Measurements from ENCODE around the gene KCND3. TPM values are rescaled to one million over a fixed set of nuclear protein-coding genes. Genes with fewer than 3 reads are reported as not detected.

The KCND3 gene
- total RNA-seq, 1 experiment from 2014 or later: 0.10 TPM

DNA sequence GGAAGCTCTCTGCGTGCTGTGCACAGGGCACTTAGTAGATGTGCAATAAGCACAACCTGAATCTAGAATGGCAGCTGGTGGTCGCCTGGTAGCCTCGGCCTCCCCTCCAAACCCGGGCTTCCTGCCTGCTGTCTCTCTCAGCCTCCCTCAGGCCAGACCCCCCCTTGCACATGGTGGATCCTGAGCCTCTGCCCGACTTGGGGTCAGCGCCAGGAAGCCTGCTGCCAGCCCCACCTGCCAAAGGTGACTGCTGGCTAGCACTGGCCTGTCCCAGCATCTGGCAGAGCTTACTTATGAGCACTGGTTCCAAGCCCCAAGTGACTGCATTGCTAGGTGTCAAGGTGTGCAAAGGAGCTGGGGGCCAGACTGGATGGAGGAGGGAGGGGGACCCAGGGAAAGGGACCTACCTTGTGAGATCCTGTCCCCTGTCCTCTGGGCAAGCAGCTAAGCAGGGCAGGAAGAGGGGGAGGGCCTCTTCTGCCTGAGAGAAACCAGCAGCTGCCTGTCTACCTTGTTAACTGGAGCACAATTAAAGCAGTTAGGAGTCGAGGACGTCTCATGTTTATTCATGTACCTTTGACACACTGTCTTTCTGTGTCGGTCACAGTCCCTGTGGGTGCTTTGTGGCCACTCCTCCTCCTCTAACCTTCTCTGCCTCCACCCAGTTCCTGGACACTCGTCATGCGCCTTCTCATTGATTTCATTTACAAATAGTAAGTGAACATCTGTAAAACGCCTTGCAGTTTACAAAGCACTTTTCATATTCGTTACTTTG is 132.9 kb downstream of the KCND3 start:
- Histone ChIP-seq H3K27me3 (no peaks in the 10 kb centered on the region), H3K36me3 (no peaks in the 10 kb centered on the region), H3K4me3 (no peak overlapping the region), H3K9me3 (no peaks in the 10 kb centered on the region)
- no peak for DNase-seq

DNA sequence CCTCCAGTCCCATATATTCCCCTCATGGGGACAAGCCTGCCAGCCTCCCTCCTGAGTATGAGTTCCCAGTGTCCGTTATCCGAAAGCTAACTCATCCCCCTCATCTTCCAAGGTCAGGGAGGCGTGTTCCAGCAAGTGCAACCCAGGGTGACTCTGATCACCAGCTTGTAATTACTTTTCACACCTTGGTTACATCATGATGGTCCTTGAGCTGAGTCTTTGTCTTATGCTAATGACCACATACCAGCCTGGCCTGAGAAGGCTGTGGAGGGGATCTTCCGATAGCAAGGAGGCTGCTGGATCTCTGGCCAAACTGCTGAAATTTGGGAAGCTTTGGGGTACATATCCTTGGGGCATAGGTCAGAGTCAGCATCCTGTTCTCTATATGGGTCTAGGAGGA is 134.2 kb downstream of the KCND3 start:
- Histone ChIP-seq H3K27me3 (no peaks in the 10 kb centered on the region), H3K36me3 (no peaks in the 10 kb centered on the region), H3K4me3 (no peak overlapping the region), H3K9me3 (no peaks in the 10 kb centered on the region)
- no peak for DNase-seq

DNA sequence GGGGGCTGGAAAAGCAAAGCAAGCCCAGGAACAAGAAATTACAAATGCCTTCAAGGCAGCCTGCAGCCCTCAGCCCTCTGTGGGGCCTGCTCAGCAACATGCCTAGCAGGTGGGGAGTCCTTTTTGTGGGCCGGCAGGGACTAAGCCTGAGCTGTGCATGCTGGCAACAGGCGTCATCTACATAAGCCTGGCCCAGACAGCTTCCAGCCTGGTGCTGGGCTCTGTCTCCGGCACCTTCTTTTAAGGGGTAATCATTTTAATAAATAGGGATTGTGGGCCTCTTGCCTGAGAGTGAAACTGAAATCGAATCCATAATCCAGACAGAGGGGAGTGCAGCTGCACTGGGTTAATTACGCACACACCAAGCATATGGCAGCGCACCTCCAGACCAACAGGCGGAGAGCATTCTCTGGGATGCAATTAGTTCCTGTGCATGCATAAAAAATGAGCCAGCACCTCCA is 137.2 kb downstream of the KCND3 start:
- Histone ChIP-seq H3K27me3 (no peaks in the 10 kb centered on the region), H3K9me3 (no peaks in the 10 kb centered on the region), H3K36me3 (no peaks in the 10 kb centered on the region), H3K4me3 (no peak overlapping the region)
- no peak for DNase-seq

DNA sequence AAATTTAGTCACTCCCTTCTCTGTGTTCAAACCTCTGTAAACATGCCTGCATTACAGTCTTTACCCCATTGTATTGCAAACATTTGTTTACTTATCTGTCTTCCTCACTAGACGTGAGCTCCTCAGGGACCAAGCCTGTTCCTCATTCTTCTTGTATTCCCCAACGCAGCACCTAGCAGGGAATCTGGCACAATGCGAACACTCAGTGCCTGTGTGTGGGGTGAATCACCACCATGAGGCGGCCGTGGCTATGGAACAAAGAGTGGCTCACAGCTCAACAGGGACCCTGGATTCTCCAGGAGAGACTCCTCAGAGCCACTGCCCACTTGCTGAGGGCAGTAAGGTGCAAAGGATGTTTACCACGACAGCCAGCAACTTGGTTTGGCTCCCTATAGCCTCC is 137.9 kb downstream of the KCND3 start:
- no peaks in the 10 kb centered on the region for H3K9me3 ChIP-seq
- no peak overlapping the region for H3K4me3 ChIP-seq
- no peaks in the 10 kb centered on the region for H3K27me3 ChIP-seq
- H3K36me3 ChIP-seq: no peaks in the 10 kb centered on the region
- DNase-seq: peak; percentile 45

DNA sequence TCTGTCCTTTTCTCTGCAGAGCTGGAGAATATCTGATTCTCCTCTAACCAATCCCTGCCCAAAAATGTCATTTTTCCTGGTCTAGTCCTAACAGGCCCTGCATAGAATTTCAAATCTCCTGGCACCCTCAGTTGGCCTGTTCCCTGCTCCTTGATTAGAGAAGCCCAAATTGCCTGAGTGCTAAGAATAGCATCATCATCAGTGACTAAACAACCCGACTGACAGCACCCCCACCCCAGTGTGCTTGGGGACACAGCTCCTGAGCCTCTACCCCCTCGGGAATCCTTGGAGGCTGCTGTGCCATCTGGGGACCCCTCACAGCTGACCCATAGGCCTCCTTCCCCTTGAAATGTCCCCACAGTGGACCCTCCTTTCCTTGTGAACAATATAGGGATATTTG is 139.4 kb downstream of the KCND3 start:
- Histone ChIP-seq H3K27me3 (no peaks in the 10 kb centered on the region), H3K36me3 (no peaks in the 10 kb centered on the region), H3K4me3 (no peak overlapping the region), H3K9me3 (no peaks in the 10 kb centered on the region)
- DNase-seq: no peak

DNA sequence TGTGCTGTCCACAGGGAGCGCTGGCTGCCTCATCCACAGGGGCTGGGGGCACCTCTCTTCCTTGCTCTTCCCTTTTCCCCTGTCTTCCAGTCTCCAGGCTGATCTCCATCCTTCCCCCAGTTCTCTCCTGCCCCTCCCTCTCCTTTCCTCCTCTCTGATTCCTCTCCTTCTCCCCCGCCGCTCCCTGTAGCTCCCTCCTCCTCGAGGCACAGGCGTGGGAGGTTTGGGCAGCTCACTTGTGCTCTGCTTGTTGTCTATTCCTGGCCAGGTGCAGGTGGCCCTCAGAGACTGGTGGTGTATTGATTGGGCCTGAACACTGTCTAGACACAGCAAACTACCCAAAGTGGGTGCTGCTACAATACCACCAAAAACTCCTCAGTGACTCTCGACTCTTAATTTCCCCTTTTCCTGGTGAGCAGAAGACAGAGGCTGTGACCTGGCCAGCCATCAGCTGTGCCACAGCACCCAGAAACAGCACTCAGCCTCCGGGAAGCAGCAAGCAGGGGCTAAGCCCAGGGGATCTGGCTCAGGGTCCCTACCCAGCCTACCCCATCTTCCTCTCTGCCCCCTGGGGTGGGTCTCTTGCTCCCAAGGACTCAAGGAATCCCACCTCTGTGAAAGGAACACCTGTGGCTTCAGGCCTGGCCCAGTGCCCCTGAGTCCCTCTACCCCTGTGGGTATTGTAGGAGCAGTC is 140.5 kb downstream of the KCND3 start:
- no peaks in the 10 kb centered on the region for H3K36me3 ChIP-seq
- no peak for DNase-seq
- H3K4me3 ChIP-seq: no peak overlapping the region
- no peaks in the 10 kb centered on the region for H3K27me3 ChIP-seq
- H3K9me3 ChIP-seq: no peaks in the 10 kb centered on the region

DNA sequence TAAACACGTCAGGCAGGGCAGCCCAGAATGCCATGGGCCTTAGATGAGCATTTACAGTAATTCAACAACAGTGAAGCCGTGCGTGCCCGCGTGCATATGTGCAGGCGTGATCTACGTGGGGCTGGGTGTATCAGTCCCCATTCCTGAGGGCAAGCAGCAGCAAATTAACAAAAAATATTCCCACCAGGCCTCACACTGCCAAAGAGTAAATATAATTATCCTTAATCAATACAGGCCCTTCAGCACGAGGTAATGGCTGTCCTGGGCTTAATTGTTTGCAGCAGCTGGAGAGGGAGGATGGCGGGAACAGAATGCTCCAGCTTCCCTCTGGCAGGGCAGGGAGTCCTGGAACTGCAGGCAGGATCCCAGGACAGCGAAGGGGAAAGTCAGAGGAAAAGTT is 142.0 kb downstream of the KCND3 start:
- no peak overlapping the region for H3K4me3 ChIP-seq
- H3K36me3 ChIP-seq: no peaks in the 10 kb centered on the region
- no peak for DNase-seq
- no peaks in the 10 kb centered on the region for H3K9me3 ChIP-seq
- H3K27me3 ChIP-seq: no peaks in the 10 kb centered on the region

DNA sequence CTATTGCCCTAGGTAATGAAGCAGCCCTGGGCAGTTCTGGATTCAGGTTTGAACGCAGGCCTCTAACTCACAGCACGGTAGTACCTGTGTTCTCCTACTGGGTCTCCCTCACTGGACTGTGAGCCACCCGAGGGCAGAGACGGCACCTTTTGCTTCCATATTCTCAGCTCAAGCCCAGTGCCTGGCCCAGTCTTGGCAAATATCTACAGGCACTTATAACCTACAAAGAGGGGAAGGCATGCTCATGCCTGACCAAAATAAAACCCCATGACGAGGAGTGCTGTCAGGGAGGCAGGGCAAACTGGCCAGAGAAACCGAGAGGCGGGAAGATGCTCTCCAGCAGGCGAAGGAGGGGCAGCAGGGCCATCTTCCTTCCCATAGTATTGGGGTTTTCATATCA is 142.6 kb downstream of the KCND3 start:
- no peak for DNase-seq
- Histone ChIP-seq H3K4me3 (no peak overlapping the region), H3K27me3 (no peaks in the 10 kb centered on the region), H3K9me3 (no peaks in the 10 kb centered on the region), H3K36me3 (no peaks in the 10 kb centered on the region)

DNA sequence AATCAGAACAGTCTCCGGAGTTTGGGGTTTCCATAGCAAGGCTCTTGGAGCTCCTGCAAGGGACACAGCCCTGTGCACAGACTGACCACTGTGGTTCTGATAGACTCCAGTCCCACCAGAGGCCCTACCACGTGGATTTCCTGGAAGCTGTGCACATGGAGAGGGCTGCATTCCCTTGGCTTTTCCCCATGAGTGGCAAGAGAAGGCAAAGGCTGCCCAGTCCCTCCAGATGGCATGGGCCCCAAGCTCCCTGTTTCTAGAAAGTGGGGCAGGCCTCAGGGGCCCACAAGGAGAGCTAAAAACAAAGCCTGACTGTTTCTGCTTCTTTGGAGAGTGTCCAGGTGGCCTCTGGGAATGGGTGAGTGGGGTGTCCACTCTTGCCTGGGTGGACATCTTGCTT is 146.3 kb downstream of the KCND3 start:
- H3K36me3 ChIP-seq: no peaks in the 10 kb centered on the region
- no peaks in the 10 kb centered on the region for H3K27me3 ChIP-seq
- no peaks in the 10 kb centered on the region for H3K9me3 ChIP-seq
- no peak overlapping the region for H3K4me3 ChIP-seq
- no peak for DNase-seq

DNA sequence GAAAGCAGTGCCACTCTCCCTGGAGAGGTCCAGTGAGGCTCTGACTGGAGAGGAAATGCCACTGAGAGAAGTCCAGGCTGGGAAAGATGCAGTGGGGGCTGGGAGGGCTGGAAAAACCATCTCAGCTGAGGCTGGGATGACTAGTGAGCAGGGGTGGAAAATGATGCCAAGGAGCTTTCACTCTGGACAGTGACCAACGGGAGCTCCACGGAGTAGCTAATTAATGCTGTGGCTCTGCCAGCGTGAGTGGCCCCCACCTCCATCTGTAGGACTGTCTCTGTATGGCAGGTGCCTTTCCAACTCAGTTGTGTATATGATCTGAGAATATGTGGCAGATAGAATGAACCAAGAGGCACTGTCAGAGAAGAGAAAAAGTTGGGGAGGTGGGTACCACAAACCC is 147.1 kb downstream of the KCND3 start:
- H3K27me3 ChIP-seq: no peaks in the 10 kb centered on the region
- H3K9me3 ChIP-seq: no peaks in the 10 kb centered on the region
- H3K4me3 ChIP-seq: no peak overlapping the region
- no peaks in the 10 kb centered on the region for H3K36me3 ChIP-seq
- no peak for DNase-seq

DNA sequence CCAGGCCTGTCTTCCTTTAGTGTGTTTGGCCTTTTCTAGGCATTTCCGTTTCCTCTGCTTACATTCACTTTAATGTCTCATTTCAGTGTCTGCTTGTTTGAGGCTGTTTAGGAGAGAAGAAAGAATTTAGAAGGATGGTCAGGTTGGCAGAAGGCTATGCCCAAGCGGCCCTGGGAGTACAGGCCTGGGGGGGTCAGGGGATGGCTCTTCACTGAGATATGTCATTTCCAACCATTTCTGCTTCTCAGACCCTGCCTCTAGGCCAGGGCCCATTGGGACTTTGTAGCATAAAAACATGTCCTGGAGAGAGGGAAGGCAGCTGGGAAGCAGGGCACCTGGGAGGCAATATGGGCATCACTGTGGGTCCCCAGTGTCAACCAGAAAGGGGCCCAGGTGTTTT is 147.7 kb downstream of the KCND3 start:
- H3K36me3 ChIP-seq: no peaks in the 10 kb centered on the region
- DNase-seq: no peak
- no peak overlapping the region for H3K4me3 ChIP-seq
- no peaks in the 10 kb centered on the region for H3K27me3 ChIP-seq
- H3K9me3 ChIP-seq: no peaks in the 10 kb centered on the region

DNA sequence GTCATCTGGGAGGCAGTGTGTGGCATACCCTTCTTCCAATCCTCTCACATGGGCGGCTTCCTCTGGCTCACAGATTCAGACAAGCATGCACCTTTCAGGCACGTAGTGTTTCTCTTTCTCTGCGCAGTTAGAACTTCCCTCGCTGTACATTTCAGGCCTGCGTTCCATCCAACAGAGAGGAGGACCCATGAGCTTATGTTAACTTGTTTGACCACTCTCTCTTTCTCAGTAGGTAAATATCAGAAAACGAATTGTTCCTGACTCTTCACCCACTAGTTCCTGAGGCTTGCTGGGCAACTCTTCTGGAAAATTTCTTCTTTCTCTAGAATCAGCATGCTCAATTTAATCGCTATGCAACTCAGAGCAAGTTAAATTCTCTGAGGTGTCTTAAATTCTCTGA is 148.3 kb downstream of the KCND3 start:
- H3K27me3 ChIP-seq: no peaks in the 10 kb centered on the region
- H3K36me3 ChIP-seq: no peaks in the 10 kb centered on the region
- H3K4me3 ChIP-seq: no peak overlapping the region
- H3K9me3 ChIP-seq: no peaks in the 10 kb centered on the region
- no peak for DNase-seq

DNA sequence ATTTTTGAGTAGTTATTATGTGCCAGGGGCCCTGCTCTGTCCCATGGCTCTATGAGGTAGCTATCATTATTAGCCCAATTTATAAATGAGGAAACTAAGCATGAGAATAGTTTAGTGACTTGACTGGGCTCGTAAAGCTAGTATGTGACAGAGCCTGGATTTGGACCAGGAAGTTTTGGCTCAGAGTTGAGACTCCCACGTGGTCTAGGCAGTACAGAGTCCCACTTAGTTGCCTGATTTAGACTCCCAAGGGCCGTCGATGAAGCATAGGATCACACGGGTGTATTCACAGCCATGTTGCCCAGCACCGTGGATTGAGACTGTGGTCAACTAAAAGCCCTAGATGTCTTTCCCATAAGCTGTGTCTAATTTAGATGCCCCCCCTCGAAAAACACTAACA is 152.1 kb downstream of the KCND3 start:
- H3K27me3 ChIP-seq: no peaks in the 10 kb centered on the region
- DNase-seq: no peak
- no peaks in the 10 kb centered on the region for H3K36me3 ChIP-seq
- H3K9me3 ChIP-seq: no peaks in the 10 kb centered on the region
- H3K4me3 ChIP-seq: no peak overlapping the region

DNA sequence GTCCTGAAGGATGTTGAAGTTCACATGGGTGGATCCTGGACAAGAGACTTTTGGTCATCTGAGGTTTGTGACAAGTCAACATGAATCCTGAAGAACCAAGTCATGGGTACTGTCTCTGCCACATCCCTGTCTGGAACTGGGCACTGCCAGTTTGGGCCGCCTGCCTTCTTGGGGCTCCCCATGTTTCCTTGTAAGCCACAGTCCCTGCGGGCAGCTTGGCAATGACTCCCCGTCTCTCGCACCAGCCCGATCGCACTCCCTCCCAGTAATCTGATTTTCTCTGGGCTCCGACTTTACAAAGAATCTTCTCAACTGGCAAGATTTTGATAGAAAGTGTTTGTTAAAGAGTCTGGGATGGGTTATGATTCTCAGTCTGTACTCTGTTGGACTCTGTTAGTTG is 153.4 kb downstream of the KCND3 start:
- no peaks in the 10 kb centered on the region for H3K27me3 ChIP-seq
- no peaks in the 10 kb centered on the region for H3K9me3 ChIP-seq
- no peaks in the 10 kb centered on the region for H3K36me3 ChIP-seq
- H3K4me3 ChIP-seq: no peak overlapping the region
- no peak for DNase-seq

DNA sequence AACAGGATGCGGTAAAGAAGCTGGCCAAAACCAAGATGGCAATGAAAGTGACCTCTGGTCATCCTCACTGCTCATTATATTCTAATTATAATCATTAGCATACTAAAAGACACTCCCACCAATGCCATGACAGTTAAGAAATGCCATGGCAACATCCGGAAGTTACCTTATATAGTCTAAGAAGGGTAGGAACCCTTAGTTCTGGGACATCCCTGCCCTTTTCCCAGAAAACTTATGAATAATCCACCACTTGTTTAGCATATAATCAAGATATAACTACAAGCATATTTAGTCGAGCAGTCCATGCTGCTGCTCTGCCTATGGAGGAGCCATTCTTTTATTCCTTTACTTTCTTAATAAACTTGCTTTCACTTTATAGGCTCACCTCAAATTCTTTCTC is 154.0 kb downstream of the KCND3 start:
- H3K36me3 ChIP-seq: no peaks in the 10 kb centered on the region
- H3K9me3 ChIP-seq: no peaks in the 10 kb centered on the region
- no peaks in the 10 kb centered on the region for H3K27me3 ChIP-seq
- H3K4me3 ChIP-seq: no peak overlapping the region
- DNase-seq: no peak

DNA sequence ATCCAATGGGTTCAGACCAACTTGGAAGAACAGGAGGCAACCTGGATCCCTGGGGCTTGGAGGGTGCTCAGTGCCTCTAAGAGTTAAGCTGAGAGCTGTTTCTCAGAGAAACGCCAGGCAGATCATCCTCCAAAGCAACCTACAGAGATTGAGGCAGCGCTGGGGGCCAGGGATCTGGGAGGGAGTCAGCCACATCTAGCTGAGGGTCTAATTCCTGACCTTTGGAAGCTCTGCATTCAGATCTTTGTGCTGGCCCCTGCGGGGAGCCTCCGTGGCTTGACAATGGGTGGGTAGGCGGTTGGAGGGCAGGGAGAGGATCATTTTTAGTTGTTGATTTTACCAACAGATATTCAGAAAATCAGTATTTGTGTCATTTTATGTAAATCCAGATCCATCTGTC is 154.5 kb downstream of the KCND3 start:
- Histone ChIP-seq H3K36me3 (no peaks in the 10 kb centered on the region), H3K27me3 (no peaks in the 10 kb centered on the region), H3K9me3 (no peaks in the 10 kb centered on the region), H3K4me3 (no peak overlapping the region)
- DNase-seq: no peak

DNA sequence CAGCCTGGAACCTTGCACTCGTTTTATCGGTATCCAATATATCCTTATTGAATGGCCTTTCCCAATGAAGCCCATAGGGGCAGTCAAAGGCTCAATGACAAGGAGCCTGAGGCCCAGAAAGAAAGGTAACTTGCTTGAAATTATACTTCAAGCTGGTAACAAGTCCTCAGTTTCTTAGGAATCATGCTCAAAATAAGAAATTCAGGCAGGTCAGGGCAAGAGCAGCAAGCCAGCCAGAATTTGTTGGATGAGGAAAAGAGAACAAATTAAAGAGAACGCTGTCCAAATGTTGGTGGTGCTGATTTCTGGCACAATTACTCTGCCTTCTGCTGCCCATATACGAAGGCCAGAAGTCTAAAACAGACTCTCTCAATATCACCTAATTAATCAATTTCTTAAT is 156.1 kb downstream of the KCND3 start:
- H3K36me3 ChIP-seq: no peaks in the 10 kb centered on the region
- H3K4me3 ChIP-seq: no peak overlapping the region
- DNase-seq: no peak
- H3K9me3 ChIP-seq: no peaks in the 10 kb centered on the region
- H3K27me3 ChIP-seq: no peaks in the 10 kb centered on the region

DNA sequence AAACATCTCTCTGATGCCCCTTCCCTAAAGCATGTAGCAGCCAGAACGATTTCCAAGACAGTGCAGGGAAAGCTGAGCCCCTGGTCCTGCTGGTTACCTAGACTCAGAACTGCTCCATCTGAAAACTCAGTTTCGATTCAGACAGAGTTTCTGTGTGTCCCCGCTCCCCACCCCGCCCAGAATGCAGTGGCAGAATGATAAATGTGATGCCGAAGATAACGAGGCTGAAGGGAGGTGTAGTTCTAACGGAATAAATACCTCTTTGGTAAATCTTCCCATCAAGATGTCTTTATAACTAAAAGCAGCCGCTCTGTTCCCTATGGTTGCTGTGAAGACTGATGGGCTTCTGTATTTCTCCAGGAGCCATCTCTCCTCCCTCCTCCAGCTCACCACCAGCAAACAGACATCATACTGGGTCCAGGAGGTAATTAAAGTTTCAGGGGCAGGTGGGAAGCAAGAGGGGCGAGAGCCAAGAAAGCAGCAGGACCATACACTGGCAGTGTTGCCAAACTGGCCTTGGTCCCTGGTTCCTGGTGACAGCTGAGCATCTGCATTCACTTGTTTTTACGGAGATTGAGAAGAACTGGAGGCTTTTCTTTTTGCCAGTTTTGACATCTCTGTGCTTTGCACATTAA is 156.8 kb downstream of the KCND3 start:
- DNase-seq: no peak
- Histone ChIP-seq H3K27me3 (no peaks in the 10 kb centered on the region), H3K4me3 (no peak overlapping the region)

More for the DNA sequence above, 156.8 kb downstream of the KCND3 start:
- no peaks in the 10 kb centered on the region for H3K9me3 ChIP-seq
- no peaks in the 10 kb centered on the region for H3K36me3 ChIP-seq
